Adrenal gland (tissue), 5 donors: ENCODE measurements around the gene CCN6.

ENCODE experiments used
- CTCF ChIP-seq, 6 experiments: fragments of 450-650 bp in 4 of 6; fragments of 200-600 bp in 2 of 6; sonication (generic) in 1 of 6; IDR thresholded peaks; 1 replicate in 5 of 6; 2 replicates in 1 of 6; pipeline versions ENCODE4 v1.5.1 to v1.8.0; 2016 to 2021; ENCODE audit warnings: antibody characterized with exemption in 6 of 6, mild to moderate bottlenecking in 2 of 6, moderate library complexity in 1 of 6
- POLR2A ChIP-seq, 2 donors: fragments of 450-650 bp; IDR thresholded peaks; one replicate each; pipeline ENCODE4 v1.6.1; 2017; ENCODE audit warnings: antibody characterized with exemption in 2 of 2, mild to moderate bottlenecking in 2 of 2, moderate library complexity in 1 of 2
- donor health status: DM: no; HTN: no; CAD: no.

GRCh38 chr6:112021691-112022310, 32.1 kb upstream of the CCN6 start:
- TF ChIP-seq POLR2A (IDR thresholded peaks at IDR 0.05), result no peak
- TF ChIP-seq CTCF (IDR thresholded peaks at IDR 0.05), result no peak
